Lower leg skin (tissue), 4 donors: ENCODE data around the gene ARID1B. TPM values are rescaled to one million over a fixed set of nuclear protein-coding genes. Genes with fewer than 3 reads are reported as not detected.

ENCODE experiments used
- DNase-seq, 2 donors: peaks; one replicate each; pipeline ENCODE4 v3.0.0-alpha.2; 2019; ENCODE audit warnings: low spot score in 2 of 2
- H3K4me3 ChIP-seq: fragments of 200-600 bp; sonication (generic); 2 replicates; pipeline ENCODE4 v1.5.1; 2017; ENCODE audit warnings: mild to moderate bottlenecking, low read depth; ENCODE audit not compliant: poor library complexity, severe bottlenecking
- CTCF ChIP-seq, 3 donors: fragments of 450-650 bp; IDR thresholded peaks; one replicate each; pipeline ENCODE4 v1.5.1; 2016; ENCODE audit warnings: antibody characterized with exemption in 3 of 3, mild to moderate bottlenecking in 3 of 3, moderate library complexity in 2 of 3
- POLR2A ChIP-seq, 2 donors: fragments of 450-650 bp; IDR thresholded peaks; one replicate each; pipeline ENCODE4 v1.6.1; 2016 to 2017; ENCODE audit warnings: antibody characterized with exemption in 2 of 2, mild to moderate bottlenecking in 1 of 2, moderate library complexity in 1 of 2
- WGBS, 2 donors: methylation state at CpG; one replicate each; pipeline ENCODE4 v1.1.5; 2018; 5-methylcytosine and 5-hydroxymethylcytosine counted together
- intact Hi-C: fragments of 100-400 bp; cut with DNase I; formaldehyde crosslinking; loops from one replicate; pipeline ENCODE4 v1.15.0; 2023; ENCODE audit warnings: low total_unique reads
- total RNA-seq, 4 donors: library from RNA; depleted of rRNA; stranded (reverse); fragments of >200 nt; gene quantifications; one replicate each; pipeline ENCODE4 v1.1.0, GENCODE V29; 2016

Gene ARID1B
- total RNA-seq, 4 donors from 2014 or later = 87.3 to 132 (median 102) TPM

- 35 to 38% methylated on average over 1 of the region's 1 CpG for WGBS, 2 donors
- TF ChIP-seq CTCF (IDR thresholded peaks at IDR 0.05) (no peak), POLR2A (IDR thresholded peaks at IDR 0.05) (no peak)
- DNase-seq = no peak
- intact Hi-C loops = no loop called here
- no peak overlapping the region for H3K4me3 ChIP-seq
Measured at GRCh38 chr6:156833755-156834154, 56.6 kb downstream of the ARID1B start.

- intact Hi-C loops = no loop called here
- H3K4me3 ChIP-seq = no peak overlapping the region
- TF ChIP-seq CTCF (IDR thresholded peaks at IDR 0.05) = no peak
- TF ChIP-seq POLR2A (IDR thresholded peaks at IDR 0.05) = no peak
- 66 to 83% methylated on average over 2 of the region's 2 CpGs for WGBS, 2 donors
- no peak for DNase-seq
Measured at GRCh38 chr6:156839129-156839528, 62.0 kb downstream of the ARID1B start.

- DNase-seq = no peak
- no peak overlapping the region for H3K4me3 ChIP-seq
- TF ChIP-seq POLR2A (IDR thresholded peaks at IDR 0.05) (no peak), CTCF (IDR thresholded peaks at IDR 0.05) (no peak)
- WGBS, 2 donors = 68 to 74% methylated on average over 9 of the region's 9 CpGs
- intact Hi-C loops = no loop called here
Measured at GRCh38 chr6:156839591-156840001, 62.4 kb downstream of the ARID1B start.

- intact Hi-C loops = no loop called here
- no peak overlapping the region for H3K4me3 ChIP-seq
- TF ChIP-seq CTCF (IDR thresholded peaks at IDR 0.05) (no peak), POLR2A (IDR thresholded peaks at IDR 0.05) (no peak)
- no peak for DNase-seq
- 60 to 69% methylated on average over 8 of the region's 8 CpGs for WGBS, 2 donors
Measured at GRCh38 chr6:156840136-156840535, 63.0 kb downstream of the ARID1B start.

GRCh38 chr6:156840606-156841005, 63.4 kb downstream of the ARID1B start:
- H3K4me3 ChIP-seq = no peak overlapping the region
- 88 to 97% methylated on average over 2 of the region's 2 CpGs for WGBS, 2 donors
- DNase-seq = no peak
- intact Hi-C loops = no loop called here
- no peak for TF ChIP-seq CTCF (IDR thresholded peaks at IDR 0.05)
- no peak for TF ChIP-seq POLR2A (IDR thresholded peaks at IDR 0.05)

GRCh38 chr6:156841508-156841907, 64.3 kb downstream of the ARID1B start:
- intact Hi-C loops = no loop called here
- no peak for TF ChIP-seq POLR2A (IDR thresholded peaks at IDR 0.05)
- no peak for DNase-seq
- H3K4me3 ChIP-seq = no peak overlapping the region
- WGBS, 2 donors = 97 to 98% methylated on average over 3 of the region's 3 CpGs
